NCI-H1436 treated with DMSO at 0.1 percent for 48 hours (cell line): ENCODE data around the gene KIF12.
"Not testable (repeated sequence)": the region's sequence is repeated elsewhere in the genome, so short reads cannot be mapped to it uniquely, and the experiment has no call there.

Experiments used
- DNase-seq: peaks from one replicate; lab custom pipeline; 2025; lab: John Stamatoyannopoulos, UW

KIF12 gene

GRCh38 chr9:114046875-114047274, 52.2 kb downstream of the KIF12 start:
- DNase-seq: no peak

- no peak for DNase-seq
Measured at GRCh38 chr9:114046237-114046755, 52.8 kb downstream of the KIF12 start.

GRCh38 chr9:114043660-114044059, 55.4 kb downstream of the KIF12 start:
- DNase-seq: not testable (repeated sequence)
